Measurements from ENCODE around the gene STAT6.
"Not testable (repeated sequence)": the region's sequence is repeated elsewhere in the genome, so short reads cannot be mapped to it uniquely, and the experiment has no call there.

Gene STAT6

GRCh38 chr12:57066245-57066644 lies 44.9 kb downstream of the STAT6 start:
- no peak for TF ChIP-seq CTCF (IDR thresholded peaks at IDR 0.05; ENCODE audit: low read depth, low read length)
- no peak overlapping the region for H3K4me3 ChIP-seq (ENCODE audit: low read depth, low read length)

GRCh38 chr12:57063991-57064685 lies 47.0 kb downstream of the STAT6 start:
- TF ChIP-seq CTCF (IDR thresholded peaks at IDR 0.05; ENCODE audit: low read depth, low read length) = no peak

GRCh38 chr12:57058454-57058853 lies 52.7 kb downstream of the STAT6 start:
- no peak overlapping the region for H3K4me3 ChIP-seq (ENCODE audit: low read depth, low read length)
- no peak for TF ChIP-seq CTCF (IDR thresholded peaks at IDR 0.05; ENCODE audit: low read depth, low read length)

More at GRCh38 chr12:57063991-57064685, 47.0 kb downstream of the STAT6 start:
- no peak overlapping the region for H3K4me3 ChIP-seq (ENCODE audit: low read depth, low read length)

GRCh38 chr12:57057067-57057751 lies 54.0 kb downstream of the STAT6 start:
- no peak for TF ChIP-seq CTCF (IDR thresholded peaks at IDR 0.05; ENCODE audit: low read depth, low read length)
- no peak overlapping the region for H3K4me3 ChIP-seq (ENCODE audit: low read depth, low read length)

GRCh38 chr12:57055824-57056223 lies 55.3 kb downstream of the STAT6 start:
- H3K4me3 ChIP-seq (ENCODE audit: low read depth, low read length) = no peak overlapping the region
- TF ChIP-seq CTCF (IDR thresholded peaks at IDR 0.05; ENCODE audit: low read depth, low read length) = no peak

GRCh38 chr12:57053901-57054300 lies 57.3 kb downstream of the STAT6 start:
- not testable (repeated sequence) for H3K4me3 ChIP-seq (ENCODE audit: low read depth, low read length)

- H3K4me3 ChIP-seq (ENCODE audit: low read depth, low read length) = not testable (repeated sequence)
These were observed 58.0 kb downstream of the STAT6 start for GRCh38 chr12:57053146-57053545.

GRCh38 chr12:57051011-57051410 lies 60.2 kb downstream of the STAT6 start:
- no peak for TF ChIP-seq CTCF (IDR thresholded peaks at IDR 0.05; ENCODE audit: low read depth, low read length)

More at GRCh38 chr12:57051011-57051410, 60.2 kb downstream of the STAT6 start:
- no peak overlapping the region for H3K4me3 ChIP-seq (ENCODE audit: low read depth, low read length)
